GM18507 (cell line): ENCODE data around the gene RAB4A.
"Not testable (repeated sequence)": the region's sequence is repeated elsewhere in the genome, so short reads cannot be mapped to it uniquely, and the experiment has no call there.

Experiments used
- DNase-seq: peaks from one replicate; pipeline ENCODE4 v3.0.0; 2011; ENCODE audit warnings: low read depth; ENCODE audit not compliant: insufficient read length; ENCODE audit errors: extremely low spot score
- FAIRE-seq: peaks from 2 replicates; lab custom pipeline; 2011; peaks lifted over from hg19 to GRCh38; lab: Jason Lieb, UNC

The RAB4A gene

DNA sequence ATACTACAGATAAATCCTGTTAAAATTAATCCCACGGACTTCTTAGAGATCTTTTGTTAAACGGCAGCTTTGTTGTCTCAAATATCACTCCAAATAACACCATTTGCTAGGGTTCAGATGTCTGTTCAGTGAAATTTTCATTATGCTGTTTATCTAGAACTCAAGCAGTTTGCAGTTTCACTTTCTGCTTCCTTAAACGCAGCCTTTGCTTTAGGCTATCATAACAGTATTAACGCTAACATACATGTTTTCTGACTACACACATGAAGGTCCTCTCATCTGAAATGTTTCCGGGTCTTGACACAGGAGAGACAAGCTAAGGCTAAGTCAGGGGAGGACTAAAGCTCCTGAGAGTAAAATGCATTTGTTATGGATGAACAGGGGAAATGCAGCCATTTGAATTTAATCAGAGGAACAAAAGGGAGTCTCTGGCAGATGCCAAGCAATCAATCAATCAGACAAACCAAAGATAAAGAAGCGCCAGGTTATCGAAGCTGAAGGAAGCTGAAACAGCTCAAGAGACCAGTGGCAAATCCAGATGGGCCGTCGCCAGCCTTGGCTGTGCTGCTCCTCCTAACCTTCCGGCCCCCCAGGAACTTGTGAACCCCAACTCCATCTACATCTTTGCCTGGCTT, 55.1 kb downstream of the RAB4A start:
- DNase-seq (no peak), FAIRE-seq (peak; percentile 73)

DNA sequence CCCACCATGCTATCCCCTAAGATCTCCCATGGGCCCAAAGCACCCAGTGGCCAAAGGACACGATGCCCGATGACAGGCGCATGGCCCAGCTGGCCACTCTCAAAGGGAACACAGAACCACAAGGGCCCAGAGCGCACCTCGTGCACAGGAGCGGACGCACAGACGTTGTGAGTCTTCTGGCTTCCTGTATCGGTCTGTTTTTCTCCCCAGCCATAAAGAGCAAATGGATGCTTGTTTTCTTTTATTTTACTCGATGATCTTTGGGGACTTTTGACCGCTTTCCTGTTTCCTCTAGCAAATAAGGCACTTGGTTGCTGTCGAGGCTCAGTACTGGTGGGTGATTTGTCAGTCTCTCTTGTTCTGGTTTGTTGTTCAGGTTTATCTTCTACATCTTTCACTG, 55.7 kb downstream of the RAB4A start:
- FAIRE-seq (no peak), DNase-seq (no peak)

DNA sequence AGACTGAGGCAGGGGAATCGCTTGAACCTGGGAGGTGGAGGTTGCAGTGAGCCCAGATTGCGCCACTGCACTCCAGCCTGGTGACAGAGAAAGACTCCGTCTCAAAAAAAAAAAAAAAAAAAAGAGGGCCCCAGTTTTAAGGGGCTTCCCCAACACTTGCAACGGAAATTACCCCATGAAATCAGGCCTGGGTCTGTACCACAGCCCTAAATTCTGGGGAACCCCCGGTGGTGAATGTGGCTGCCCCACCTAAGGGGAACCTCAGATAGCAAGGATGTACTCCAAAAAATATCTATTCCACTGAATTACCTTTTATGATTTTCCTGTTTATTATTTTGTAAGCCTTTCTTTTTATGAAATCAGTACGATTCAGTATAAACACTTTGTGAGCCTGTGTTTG, 56.9 kb downstream of the RAB4A start:
- DNase-seq: not testable (repeated sequence)

DNA sequence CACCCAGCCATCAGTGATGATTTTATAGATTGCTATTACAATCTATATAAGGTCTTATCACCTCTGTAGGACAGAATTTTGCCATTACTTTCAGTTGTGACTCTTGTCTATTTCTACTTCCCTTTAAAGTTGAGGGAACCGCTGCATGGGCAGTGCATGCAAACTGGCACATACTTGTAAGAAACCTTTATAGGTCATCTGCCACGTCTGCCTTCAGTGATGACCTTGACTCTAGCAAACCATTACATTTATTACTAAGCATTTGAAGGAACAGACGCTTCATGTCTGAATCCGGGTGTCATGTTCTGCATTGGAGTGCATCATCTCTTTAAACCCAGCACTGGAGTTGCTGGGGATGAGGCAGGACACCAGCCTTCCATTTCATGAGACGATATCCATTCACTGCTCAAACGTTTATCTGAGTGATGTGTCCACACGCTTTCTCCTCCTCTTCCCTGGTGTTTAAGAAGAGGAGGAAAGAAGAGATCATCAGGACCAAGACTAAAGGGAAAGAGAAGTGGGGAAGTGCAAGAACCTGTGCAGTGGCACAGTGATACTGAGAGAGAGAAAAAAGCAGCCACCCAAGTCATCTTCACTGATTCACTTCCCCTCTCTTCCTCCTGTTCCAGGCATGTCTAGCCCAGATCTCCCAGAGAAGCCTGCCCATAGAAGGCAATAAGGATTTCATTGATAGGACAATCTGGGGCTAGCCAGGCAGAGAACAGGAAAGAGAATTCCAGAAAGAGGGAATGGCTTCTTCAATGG, 57.9 kb downstream of the RAB4A start:
- no peak for DNase-seq
- FAIRE-seq: peak; percentile 24

More for the DNA sequence above, 56.9 kb downstream of the RAB4A start:
- not testable (repeated sequence) for FAIRE-seq

DNA sequence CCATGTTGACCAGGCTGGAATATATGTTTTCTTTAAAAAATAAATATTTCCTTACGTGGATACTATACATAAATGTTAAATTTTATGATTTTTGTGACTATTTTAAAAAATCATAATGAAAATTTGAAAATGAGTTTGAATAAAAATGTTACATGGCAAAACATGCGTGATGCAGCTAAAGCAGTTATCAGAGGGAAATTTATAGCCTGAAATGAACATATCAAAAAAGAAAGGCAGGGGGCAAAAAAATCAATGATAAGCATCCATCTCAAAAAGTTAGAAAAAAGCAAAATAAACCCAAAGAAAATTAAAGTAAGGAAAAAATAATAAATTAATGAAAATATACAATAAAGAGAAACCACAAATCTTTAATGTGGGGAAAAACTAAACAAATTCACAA, 63.4 kb downstream of the RAB4A start:
- FAIRE-seq (no peak), DNase-seq (no peak)

DNA sequence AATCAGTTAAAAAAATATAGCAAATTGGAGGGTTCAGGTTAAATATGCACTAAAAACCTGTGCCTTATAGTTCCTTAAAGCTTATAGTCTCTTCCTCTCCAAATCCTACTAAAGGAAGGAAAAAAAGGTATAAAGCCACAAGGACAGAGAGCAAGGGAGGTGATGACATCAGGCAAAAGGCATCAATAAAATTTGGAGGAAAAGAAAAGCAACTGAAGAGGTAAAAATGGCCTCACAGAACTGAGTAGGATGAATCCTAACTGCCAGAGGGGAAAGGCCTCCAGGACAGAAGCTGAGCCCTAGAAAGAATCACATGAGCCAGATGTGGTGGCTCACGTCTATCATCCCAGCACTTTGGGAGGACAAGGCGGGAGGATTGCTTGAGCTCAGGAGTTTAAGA, 63.8 kb downstream of the RAB4A start:
- no peak for DNase-seq
- no peak for FAIRE-seq

DNA sequence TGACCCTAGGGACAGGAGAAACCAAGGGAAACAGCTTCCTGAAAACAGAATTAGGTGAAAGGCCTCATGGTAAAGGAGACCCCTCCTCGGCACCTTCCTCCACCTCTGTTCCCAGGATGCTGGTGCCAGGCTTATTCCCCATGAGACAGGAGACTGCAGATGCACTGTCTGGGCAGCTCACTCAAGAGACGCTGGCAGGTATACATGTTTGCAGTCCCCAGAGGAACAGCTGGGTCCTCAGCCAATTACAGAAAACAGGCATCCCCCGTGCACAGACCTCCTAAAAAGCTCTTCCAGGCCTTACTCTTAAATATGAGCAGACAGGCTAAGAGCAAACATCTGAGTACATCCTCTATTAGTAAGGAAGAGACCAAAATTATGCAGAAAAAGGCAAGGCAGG, 65.4 kb downstream of the RAB4A start:
- FAIRE-seq (no peak), DNase-seq (no peak)

DNA sequence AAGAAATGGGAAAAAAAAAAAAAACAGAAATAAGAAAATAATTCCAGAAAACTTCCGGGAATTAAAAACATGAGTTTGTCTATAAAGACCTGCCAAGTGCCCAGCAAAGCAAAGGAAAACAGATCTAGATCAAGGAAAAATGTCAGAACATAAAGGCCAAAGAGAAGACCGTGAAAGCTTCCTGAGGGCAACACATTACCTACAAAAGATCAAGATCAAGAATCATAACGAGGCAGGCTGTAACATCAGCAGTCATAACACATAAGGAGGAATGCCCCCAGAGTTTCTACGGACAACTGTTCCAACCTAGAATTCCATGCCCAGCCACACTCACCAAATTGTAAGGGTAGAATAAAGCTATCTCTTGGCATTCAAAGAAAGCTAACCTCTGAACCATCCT, 68.2 kb downstream of the RAB4A start:
- FAIRE-seq (peak; percentile 9), DNase-seq (no peak)

DNA sequence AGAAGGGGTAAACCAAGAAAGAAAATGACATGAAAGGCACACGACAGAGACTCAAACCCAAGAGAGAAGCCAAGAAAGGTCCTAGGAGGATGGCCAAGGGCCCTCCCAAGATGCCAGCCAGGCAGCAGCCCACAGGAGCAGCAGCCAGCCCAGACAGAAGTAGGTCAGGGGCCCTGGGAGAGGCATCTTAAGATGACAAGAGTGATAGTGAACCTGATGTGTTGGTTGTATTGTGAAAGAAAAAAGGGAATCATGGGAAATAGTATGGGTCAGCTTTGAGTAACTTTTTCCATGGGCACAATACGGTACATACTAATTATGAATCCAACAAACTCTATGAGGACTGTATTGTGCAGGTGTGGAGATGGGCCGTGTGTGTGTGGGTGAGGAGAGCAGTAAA, 68.6 kb downstream of the RAB4A start:
- DNase-seq (no peak), FAIRE-seq (no peak)

DNA sequence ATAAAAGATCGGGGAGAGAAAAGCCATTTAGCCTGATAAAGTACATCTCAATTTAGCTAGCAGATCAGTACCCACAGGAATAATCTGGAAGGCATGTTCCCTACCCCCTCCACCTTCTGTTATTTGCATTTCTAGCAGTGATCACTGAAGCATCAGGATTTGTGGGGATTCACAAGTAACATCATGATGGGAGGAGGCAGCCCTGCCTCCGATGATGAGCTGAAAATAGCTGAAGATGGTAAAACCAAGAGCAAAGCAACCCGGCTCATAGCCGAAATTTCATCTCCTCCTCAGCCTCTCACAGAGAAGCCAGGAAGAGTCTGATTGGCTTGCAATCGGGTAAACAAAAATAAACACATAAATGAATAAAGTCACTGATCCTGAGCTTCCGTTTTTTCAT, 69.6 kb downstream of the RAB4A start:
- DNase-seq (no peak), FAIRE-seq (peak; percentile 56)

DNA sequence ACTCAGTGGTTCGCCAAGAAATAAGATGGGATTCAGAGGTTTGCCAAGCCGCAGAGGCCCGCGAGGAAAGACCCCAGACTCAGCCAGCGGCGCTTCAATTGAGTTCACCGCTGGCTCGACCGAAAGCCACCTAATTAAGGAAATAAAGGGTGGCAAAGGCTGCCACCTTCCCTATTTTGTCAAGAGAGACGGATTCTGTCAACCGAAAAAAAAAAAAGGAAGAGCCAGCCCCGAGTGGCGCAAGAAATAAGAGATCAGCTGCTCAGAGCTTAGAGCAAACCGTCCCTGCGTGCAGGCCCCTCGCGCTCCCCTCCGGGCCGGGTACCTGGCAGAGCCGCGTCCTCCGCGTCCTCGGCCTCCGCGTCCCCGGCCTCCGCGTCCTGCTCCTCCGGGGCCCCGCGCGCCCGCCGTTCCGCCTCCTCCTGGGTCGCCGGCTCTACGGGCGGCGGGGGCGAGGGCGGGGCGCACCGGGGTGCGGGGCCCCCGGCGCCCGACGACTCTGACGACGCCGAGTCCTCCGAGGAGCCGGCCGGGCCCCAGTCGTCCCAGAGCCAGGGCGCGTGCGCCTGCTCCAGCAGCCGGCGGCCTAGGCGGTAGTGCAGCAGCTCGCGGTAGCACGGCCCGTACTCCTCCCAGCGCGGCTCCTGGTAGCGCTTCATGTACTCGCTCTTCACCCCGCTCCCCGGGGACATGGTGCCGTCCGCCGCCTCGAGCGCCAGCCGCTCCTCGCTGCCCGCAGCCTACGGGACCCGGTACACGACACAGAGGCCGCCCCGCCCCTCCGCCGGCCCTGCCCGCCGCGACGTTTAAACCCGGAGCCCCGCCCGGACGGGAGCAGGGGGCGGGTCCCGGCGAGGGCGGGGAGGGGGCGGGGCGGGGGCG, 71.1 kb downstream of the RAB4A start:
- FAIRE-seq: no peak
- peak; percentile 68 for DNase-seq

DNA sequence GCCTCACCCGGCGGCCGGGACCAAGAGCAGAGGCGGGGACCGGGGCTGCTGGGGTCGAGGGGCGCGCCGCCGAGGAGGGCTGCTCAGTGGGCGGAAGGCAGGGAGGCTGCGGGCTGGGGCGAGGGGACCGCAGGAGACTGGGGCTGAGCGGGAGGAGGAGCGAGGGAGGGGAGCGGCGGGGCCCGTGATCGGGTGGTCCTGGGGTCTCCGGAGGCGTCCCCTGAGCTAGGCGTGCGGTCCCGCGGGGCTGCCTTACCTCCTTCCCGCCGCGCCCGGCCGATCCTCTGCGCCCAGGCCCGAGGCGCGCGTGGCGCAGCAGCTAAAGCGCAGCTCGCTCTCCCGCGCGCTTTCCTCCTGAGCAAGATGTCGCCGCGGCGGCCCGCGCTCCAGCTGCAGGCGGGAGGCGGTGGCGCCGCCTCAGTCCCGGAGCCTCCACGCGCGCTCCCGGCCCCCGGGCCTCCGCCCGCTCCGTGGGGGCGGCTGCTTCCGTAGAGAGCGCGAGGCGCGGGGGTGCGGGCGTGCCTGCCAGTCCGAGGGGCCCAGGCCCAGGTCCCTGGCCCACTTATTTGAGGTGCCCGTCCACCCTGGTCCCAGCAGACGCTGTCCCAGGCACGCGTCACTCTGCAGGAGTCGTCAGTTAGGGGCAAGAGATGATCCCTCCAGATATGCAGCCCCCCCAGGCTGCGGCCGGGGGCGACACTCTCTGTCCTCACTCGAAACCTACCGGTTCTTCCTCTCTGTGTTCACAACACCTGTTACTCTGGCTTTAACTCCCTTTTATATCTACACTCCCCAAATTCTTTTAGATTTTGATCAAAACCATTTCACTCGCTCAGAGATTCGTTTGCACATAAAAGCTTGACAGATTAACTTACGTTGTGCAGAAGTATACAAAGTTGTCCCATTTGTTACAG, 72.0 kb downstream of the RAB4A start, which contains the start of gene CCSAP:
TSS of gene CCSAP (minus strand) at position 392 of the 914 bp plus-strand sequence. CDS start 582 bp downstream, outside the sequence.
- FAIRE-seq (peak; percentile 29), DNase-seq (peak; percentile 11)

DNA sequence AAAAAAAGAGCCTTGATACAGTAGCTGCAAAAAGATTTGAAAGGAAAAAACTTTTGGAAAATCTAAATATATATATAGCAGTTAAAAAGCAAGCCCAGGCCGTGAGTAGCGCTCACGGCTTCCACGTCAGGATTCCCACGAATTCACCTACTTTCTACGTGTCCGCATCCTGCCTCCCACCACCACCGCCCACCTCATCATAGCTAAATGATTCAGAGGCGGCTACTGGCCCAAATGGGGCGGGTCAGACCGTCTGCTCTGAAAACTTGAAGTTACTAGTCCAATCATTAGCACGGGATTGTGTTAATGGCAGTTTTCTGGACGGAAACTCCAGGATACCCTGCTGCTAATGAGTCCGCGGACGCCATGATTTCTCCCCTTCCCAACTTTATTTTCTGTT, 73.2 kb downstream of the RAB4A start:
- DNase-seq (no peak), FAIRE-seq (no peak)

DNA sequence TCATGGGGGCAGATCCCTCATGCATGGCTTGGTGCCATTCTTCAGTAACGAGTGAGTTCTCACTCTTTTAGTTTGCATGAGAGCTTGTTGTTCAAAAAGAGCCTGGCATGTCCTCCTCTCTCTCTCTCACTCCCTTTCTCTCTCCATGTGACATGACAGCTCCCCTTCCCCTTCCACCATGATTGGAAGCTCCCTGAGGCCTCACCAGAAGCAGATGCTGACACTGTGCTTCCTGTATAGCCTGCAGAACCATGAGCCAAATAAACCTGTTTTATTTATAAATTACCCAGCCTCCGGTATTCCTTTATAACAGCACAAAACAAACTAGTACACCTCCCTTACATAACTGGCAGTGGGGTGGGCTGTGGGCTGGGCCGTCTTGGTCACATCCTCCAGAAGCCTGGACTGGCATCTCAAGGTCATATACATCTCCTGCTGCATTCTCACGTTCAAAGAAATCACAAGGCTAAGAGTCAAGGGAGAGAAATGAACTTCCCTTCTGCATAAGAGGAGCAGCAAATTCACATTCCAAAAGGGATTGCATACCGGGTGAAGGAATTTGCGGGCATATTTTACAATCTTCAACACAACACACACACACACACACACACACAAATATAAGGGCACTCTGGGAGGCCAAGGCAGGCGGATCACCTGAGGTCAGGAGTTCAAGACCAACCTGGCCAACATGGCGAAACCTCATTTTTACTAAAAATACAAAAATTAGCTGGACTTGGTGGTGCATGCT, 74.2 kb downstream of the RAB4A start:
- FAIRE-seq: no peak

DNA sequence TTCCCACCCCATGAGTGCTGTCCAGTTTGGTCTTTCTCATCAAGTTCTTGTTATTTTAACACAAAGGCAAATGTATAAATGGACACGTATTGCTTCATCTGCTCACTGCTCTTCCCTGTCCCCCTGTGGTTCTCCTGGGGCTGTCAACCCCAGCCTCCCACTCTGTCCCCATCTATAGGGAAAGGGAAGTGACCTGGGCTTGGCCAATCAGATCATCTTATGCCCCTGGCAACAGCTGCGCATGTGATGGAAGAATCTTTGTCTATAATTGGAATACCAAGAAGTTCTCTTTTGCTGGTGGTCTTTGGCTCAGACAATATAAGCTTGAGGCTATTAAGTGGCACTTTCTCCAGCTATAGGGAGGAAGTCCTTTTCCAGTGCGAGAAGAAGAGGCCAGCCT, 76.6 kb downstream of the RAB4A start:
- DNase-seq (no peak), FAIRE-seq (no peak)

More for the DNA sequence above, 74.2 kb downstream of the RAB4A start:
- no peak for DNase-seq

DNA sequence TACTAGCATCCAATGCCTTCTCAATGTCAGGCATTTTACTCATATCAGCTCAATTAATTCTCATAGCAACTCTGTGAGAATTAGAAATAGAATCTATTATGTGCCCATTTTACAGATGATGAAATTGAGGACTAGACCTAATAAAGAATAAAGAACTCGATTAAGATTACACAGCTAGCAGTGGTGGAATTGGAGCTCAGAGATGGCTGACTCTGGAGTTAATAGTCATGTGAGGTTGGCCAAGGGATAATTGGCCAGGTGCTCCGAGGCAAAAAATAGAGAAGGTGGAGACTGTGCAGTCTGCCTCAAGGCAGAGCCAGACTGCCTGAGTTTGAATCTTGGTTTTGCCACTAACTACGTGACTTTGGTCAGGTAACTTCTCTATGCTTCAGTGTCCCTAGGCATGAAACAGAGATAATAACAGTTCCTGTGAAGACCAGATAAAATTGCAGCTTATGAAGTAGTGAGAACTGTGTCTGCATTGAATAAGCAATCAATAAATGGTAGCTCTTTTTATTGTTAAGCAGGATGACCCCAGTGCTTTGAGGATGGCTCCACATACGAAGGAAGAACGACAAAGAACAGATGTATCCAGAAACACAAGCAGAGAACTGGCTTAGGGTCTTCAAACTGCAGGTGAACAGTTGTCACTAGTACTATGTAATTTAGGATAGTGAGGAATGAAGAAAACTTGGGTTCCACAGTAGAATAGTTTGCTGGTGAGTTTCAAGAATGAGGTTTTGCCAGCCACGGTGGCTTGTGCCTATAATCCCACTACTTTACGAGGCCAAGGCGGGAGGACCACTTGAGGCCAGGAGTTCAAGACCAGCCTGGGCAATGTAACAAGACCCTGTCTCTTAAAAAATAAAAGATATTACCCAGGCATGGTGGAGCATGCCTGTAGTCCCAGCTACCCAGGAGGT, 78.8 kb downstream of the RAB4A start:
- DNase-seq (no peak), FAIRE-seq (no peak)

DNA sequence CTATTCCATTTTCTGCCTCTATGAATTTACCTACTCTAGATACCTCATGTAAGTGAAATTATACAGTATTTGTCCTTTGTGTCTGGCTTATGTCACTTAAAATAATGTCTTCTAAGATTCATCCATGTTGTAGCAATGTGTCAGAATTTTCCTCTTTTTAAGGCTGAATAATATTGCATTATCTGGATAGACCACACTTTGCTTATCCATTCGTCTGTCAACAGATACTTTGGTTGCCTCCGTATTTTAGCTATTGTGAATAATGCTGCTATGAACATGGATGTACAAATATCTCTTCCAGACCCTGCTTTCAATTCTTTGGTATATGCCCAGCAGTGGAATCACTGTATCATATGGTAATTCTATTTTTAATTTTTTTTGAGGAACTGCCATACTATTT, 82.1 kb downstream of the RAB4A start:
- FAIRE-seq (no peak), DNase-seq (no peak)

DNA sequence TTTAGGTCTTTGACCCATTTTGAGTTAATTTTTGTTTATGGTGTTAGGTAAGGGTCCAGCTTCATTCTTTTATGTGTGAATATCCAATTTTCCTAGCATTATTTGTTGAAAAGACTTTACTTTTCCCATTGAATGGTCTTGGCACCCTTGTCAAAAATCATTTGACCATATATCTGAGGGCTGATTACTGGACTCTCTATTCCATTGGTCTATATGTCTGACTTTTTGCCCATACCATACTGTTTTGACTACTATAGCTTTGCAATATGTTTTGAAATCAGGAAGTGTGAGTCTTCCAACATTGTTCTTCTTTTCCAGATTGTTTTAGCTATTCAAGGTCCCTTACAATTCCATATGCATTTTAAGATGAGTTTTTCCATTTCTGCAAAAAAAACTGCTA, 83.3 kb downstream of the RAB4A start:
- FAIRE-seq: no peak
- no peak for DNase-seq
